ENCODE measurements around the gene MEDAG.

MEDAG gene

GRCh38 chr13:30936971-30937370, 30.9 kb downstream of the MEDAG start:
- no peak overlapping the region for H3K4me3 ChIP-seq (ENCODE audit: low read depth, low read length)

GRCh38 chr13:30943881-30944280, 37.8 kb downstream of the MEDAG start:
- no peak overlapping the region for H3K4me3 ChIP-seq (ENCODE audit: low read depth, low read length)

- no peak overlapping the region for H3K4me3 ChIP-seq (ENCODE audit: low read depth, low read length)
Observed at GRCh38 chr13:30957258-30957943, 51.3 kb downstream of the MEDAG start.

- no peak overlapping the region for H3K4me3 ChIP-seq (ENCODE audit: low read depth, low read length)
Observed at GRCh38 chr13:30959678-30960077, 53.6 kb downstream of the MEDAG start.

GRCh38 chr13:30963791-30964190, 57.7 kb downstream of the MEDAG start:
- no peak overlapping the region for H3K4me3 ChIP-seq (ENCODE audit: low read depth, low read length)

- no peak overlapping the region for H3K4me3 ChIP-seq (ENCODE audit: low read depth, low read length)
Observed at GRCh38 chr13:30965380-30965779, 59.3 kb downstream of the MEDAG start.

- no peak overlapping the region for H3K4me3 ChIP-seq (ENCODE audit: low read depth, low read length)
Observed at GRCh38 chr13:30966101-30966500, 60.0 kb downstream of the MEDAG start.

GRCh38 chr13:30968846-30969245, 62.8 kb downstream of the MEDAG start:
- no peak overlapping the region for H3K4me3 ChIP-seq (ENCODE audit: low read depth, low read length)

GRCh38 chr13:30971575-30971974, 65.5 kb downstream of the MEDAG start:
- H3K4me3 ChIP-seq (ENCODE audit: low read depth, low read length) = no peak overlapping the region

- no peak overlapping the region for H3K4me3 ChIP-seq (ENCODE audit: low read depth, low read length)
Observed at GRCh38 chr13:30972888-30973377, 66.9 kb downstream of the MEDAG start.

GRCh38 chr13:30974350-30974749, 68.3 kb downstream of the MEDAG start:
- H3K4me3 ChIP-seq (ENCODE audit: low read depth, low read length) = no peak overlapping the region

All from iPS-11a (cell line).